OCI-LY1 (cell line): ENCODE measurements around the gene EML2.

Source experiments
- H2AFZ ChIP-seq: fragments of 200-600 bp; sonication (generic), shearing (Covaris generic); 2 replicates; pipeline ENCODE4 v1.6.0; 2014; ENCODE audit warnings: antibody characterized with exemption, mild to moderate bottlenecking, low read length
- H3F3A ChIP-seq: fragments of 200-600 bp; sonication (generic), shearing (Covaris generic); 2 replicates; pipeline ENCODE4 v1.6.0; 2014; ENCODE audit warnings: mild to moderate bottlenecking, antibody characterized with exemption, low read length, moderate library complexity; ENCODE audit not compliant: insufficient read depth
- H3K27ac ChIP-seq: fragments of 200-600 bp; sonication (generic); 2 replicates; pipeline ENCODE4 v1.5.1; 2014; ENCODE audit warnings: low read length, mixed run types, mild to moderate bottlenecking, low read depth; ENCODE audit not compliant: poor library complexity, severe bottlenecking
- H3K27me3 ChIP-seq: fragments of 200-600 bp; sonication (generic); 2 replicates; pipeline ENCODE4 v1.6.0; 2014; ENCODE audit warnings: antibody characterized with exemption, mild to moderate bottlenecking, low read length, moderate library complexity; ENCODE audit not compliant: insufficient read depth
- H3K36me3 ChIP-seq: fragments of 200-600 bp; sonication (generic); 2 replicates; pipeline ENCODE4 v1.6.1; 2014; ENCODE audit warnings: mild to moderate bottlenecking, antibody characterized with exemption, low read length, moderate library complexity, mixed read lengths; ENCODE audit not compliant: insufficient read depth
- H3K4me1 ChIP-seq: fragments of 200-600 bp; sonication (generic); 2 replicates; pipeline ENCODE4 v1.5.1; 2014; ENCODE audit warnings: mild to moderate bottlenecking, low read length, moderate library complexity; ENCODE audit not compliant: insufficient read depth, severe bottlenecking
- H3K4me2 ChIP-seq: fragments of 200-600 bp; sonication (generic), shearing (Covaris generic); 2 replicates; pipeline ENCODE4 v1.6.1; 2014; ENCODE audit warnings: low read length
- H3K4me3 ChIP-seq: fragments of 200-600 bp; sonication (generic); 2 replicates; pipeline ENCODE4 v1.5.1; 2014; ENCODE audit warnings: low read length, low read depth, mild to moderate bottlenecking, mixed read lengths; ENCODE audit not compliant: poor library complexity, severe bottlenecking
- H3K79me2 ChIP-seq: fragments of 200-600 bp; shearing (Covaris generic); 2 replicates; pipeline ENCODE4 v1.6.1; 2016; ENCODE audit warnings: mixed run types, low read length, mixed read lengths; ENCODE audit not compliant: insufficient read depth
- H3K9ac ChIP-seq: fragments of 200-600 bp; sonication (generic), shearing (Covaris generic); 2 replicates; pipeline ENCODE4 v1.6.1; 2014; ENCODE audit warnings: mild to moderate bottlenecking, low read length, mixed read lengths
- H3K9me2 ChIP-seq: fragments of 200-600 bp; sonication (generic), shearing (Covaris generic); 2 replicates; pipeline ENCODE4 v1.6.1; 2014; ENCODE audit warnings: low read depth, mild to moderate bottlenecking, low read length, mixed read lengths
- H3K9me3 ChIP-seq: fragments of 200-600 bp; shearing (Covaris generic); 2 replicates; pipeline ENCODE4 v1.6.1; 2014; ENCODE audit warnings: low read length, mixed read lengths
- H4K20me1 ChIP-seq: fragments of 200-600 bp; sonication (generic), shearing (Covaris generic); 2 replicates; pipeline ENCODE4 v1.6.0; 2016; ENCODE audit warnings: mild to moderate bottlenecking, low read length; ENCODE audit not compliant: insufficient read depth
- CTCF ChIP-seq: fragments of 200-600 bp; sonication (generic), shearing (Covaris generic); IDR thresholded peaks from 2 replicates; pipeline ENCODE4 v1.5.1; 2017; ENCODE audit warnings: mild to moderate bottlenecking, antibody characterized with exemption, low read length, moderate library complexity, mixed read lengths
- EZH2 ChIP-seq: fragments of 200-600 bp; sonication (generic), shearing (Covaris generic); IDR thresholded peaks from 2 replicates; pipeline ENCODE4 v1.8.0; 2017; ENCODE audit warnings: borderline replicate concordance, mixed run types, mild to moderate bottlenecking, antibody characterized with exemption, low read length, moderate library complexity, mixed read lengths

Gene EML2

GRCh38 chr19:45598267-45599001 is 40.8 kb downstream of the EML2 start:
- Histone ChIP-seq H3K27ac (no peak overlapping the region), H3K36me3 (no peaks in the 10 kb centered on the region), H3K4me3 (no peak overlapping the region), H4K20me1 (no peaks in the 10 kb centered on the region), H3K4me1 (no peaks in the 10 kb centered on the region), H3K4me2 (no peak overlapping the region), H3F3A (no peaks in the 10 kb centered on the region), H3K9me2 (no peaks in the 10 kb centered on the region), H2AFZ (no peak overlapping the region), H3K27me3 (0 out of 2 replicates have a peak, but pooled peaks cover 3% of the 10 kb centered on the region), H3K9ac (no peak overlapping the region), H3K79me2 (no peaks in the 10 kb centered on the region), H3K9me3 (no peaks in the 10 kb centered on the region)
- TF ChIP-seq EZH2 (no peak), CTCF (no peak)

GRCh38 chr19:45597425-45598111 is 41.6 kb downstream of the EML2 start:
- no peaks in the 10 kb centered on the region for H4K20me1 ChIP-seq
- H3K4me2 ChIP-seq: no peak overlapping the region
- no peaks in the 10 kb centered on the region for H3K36me3 ChIP-seq
- no peak overlapping the region for H3K4me3 ChIP-seq
- H3K27me3 ChIP-seq: 0 out of 2 replicates have a peak, but pooled peaks cover 3% of the 10 kb centered on the region
- no peak overlapping the region for H2AFZ ChIP-seq
- H3K9me3 ChIP-seq: no peaks in the 10 kb centered on the region
- H3F3A ChIP-seq: no peaks in the 10 kb centered on the region
- no peak overlapping the region for H3K9ac ChIP-seq
- H3K4me1 ChIP-seq: no peaks in the 10 kb centered on the region
- no peaks in the 10 kb centered on the region for H3K79me2 ChIP-seq
- no peaks in the 10 kb centered on the region for H3K9me2 ChIP-seq
- TF ChIP-seq EZH2 (no peak), CTCF (no peak)
- H3K27ac ChIP-seq: no peak overlapping the region

- TF ChIP-seq CTCF (no peak), EZH2 (no peak)
- Histone ChIP-seq H3K27me3 (0 out of 2 replicates have a peak, but pooled peaks cover under 1% of the 10 kb centered on the region), H3K4me2 (no peak overlapping the region), H3F3A (no peaks in the 10 kb centered on the region), H2AFZ (no peak overlapping the region), H3K9ac (no peak overlapping the region), H3K9me2 (no peaks in the 10 kb centered on the region), H3K4me3 (no peak overlapping the region), H3K36me3 (no peaks in the 10 kb centered on the region), H3K79me2 (no peaks in the 10 kb centered on the region), H3K27ac (no peak overlapping the region), H3K9me3 (no peaks in the 10 kb centered on the region), H3K4me1 (no peaks in the 10 kb centered on the region), H4K20me1 (no peaks in the 10 kb centered on the region)
Observed at GRCh38 chr19:45595814-45596213, 43.4 kb downstream of the EML2 start.
